Activated naive CD4-positive, alpha-beta T cell treated with Interleukin-2 at 50 U/mL for 16 hours (primary cell): ENCODE results near the gene TSHR.
"Not testable (repeated sequence)": the region's sequence is repeated elsewhere in the genome, so short reads cannot be mapped to it uniquely, and the experiment has no call there.

Experiments
- DNase-seq: peaks from one replicate; pipeline ENCODE4 v3.0.0-alpha.2; 2020

Gene TSHR

DNA sequence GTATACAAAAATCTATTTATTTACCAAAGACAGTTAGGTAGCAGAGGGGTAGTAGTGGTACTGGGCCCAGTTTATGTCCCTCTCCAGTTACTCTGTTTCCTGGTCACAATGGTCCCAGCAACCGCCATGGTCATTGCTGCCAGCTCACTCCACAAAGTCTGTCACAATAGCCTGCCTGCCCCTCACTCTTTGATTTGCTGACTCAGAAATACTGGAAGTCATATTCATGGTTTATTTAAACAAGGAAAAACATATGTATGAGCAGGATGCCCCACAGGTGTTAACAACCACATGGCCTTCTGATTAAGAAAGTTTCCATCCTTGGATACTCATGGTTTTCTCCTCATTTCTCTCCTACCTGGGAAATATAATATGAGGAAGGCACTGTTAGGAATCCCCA, 49.2 kb downstream of the TSHR start:
- no peak for DNase-seq

DNA sequence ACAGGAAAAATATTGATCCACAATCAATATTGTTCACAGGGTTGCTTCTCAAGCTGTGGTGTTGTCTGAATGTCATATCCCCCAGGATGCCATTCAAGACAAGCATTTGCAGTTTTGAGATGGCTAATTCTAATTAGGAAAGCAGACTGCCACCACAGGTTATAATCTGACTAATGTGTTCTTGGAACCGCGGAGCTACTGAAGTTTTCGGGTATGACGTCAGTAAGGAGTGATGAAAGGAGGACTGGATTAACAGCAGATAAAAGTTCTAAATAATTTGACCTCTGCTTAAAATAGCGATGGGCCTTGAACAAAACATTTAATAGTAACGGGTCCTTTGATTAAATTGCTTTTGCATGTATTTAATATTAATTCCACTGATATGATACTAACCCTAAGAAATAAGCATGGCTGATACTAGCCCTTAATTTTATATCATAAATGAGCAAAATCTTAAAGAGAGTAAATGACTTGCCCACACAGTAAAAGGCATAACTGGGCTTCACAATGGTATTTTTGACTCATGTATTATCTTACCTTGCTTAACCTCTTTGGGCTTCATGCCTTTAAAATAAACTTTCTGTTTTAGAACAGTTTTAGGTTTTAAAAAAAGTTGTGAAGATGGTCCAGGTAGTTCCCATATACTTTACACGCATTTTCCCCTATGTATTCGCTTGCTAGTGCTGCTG, 50.3 kb downstream of the TSHR start:
- DNase-seq: no peak

DNA sequence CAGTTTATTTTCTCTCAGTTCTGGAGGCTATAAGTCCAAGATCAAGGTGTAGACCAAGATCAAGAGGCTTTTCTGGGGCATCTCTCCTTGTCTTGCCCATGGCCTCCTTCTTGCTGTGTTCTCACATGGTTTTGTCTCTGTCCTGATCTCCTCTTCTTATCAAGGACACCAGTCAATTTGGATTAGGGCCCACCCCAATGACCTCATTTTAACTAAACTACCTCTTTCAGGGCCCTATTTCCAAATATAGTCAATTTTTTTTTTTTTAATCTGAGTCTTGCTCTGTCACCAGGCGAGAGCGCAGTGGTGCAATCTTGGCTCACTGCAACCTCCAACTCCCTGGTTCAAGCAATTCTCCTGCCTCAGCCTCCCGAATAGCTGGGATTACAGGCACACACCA, 50.8 kb downstream of the TSHR start:
- no peak for DNase-seq

DNA sequence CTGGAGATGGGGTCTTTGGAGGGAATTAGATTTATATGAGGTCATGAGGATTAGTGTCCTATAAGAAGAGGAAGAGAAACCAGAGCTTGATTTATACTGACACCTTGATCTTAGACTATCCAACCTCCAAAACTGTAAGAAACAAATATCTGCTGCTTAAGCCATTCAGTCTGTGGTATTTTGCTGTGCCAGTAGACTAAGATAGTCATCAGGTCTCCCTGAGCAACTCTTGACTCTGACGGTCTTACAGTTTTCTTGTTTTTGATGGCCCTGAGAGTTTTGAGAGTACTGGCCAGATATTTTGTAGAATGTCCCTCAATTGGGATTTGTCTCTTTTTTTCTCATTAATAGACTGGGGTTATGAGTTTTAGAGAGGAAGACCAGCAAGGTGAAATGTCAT, 51.7 kb downstream of the TSHR start:
- DNase-seq: no peak

DNA sequence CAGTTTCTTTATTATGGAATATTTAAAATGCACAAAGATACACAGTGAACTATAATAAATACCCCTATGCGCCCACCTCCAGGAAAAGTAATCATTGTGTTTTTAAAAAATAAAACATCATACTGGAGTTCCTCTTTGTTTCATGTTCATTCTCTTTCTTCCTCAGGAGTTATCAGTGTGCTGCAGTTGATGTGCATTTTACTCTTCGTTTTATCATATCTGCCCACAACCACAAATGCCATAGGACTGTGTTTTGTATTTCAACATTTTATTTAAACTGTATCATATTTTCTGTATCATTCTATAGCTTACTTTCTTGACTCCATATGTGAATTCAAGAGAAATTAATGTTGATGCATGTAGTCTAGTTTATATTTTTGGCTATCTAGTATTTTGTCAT, 53.9 kb downstream of the TSHR start:
- DNase-seq: no peak

DNA sequence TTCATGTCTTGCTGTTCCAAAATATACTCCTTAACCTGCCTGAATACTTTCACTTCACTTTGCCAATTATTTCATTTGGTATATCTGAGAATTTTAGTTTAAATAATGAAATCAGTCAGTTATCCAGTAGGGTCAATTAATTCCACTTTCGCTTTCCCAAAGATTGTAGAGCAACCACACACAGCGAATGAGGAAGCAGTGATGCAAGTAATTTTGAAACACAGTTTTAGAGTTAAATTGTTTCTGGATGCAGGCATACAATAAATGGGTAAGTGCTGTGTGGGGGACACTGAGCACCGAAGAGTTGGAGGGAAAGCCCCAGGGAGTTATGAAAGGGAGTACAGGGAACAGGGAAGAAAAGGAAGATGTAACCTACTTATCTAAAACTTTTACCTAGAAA, 62.8 kb downstream of the TSHR start:
- no peak for DNase-seq

DNA sequence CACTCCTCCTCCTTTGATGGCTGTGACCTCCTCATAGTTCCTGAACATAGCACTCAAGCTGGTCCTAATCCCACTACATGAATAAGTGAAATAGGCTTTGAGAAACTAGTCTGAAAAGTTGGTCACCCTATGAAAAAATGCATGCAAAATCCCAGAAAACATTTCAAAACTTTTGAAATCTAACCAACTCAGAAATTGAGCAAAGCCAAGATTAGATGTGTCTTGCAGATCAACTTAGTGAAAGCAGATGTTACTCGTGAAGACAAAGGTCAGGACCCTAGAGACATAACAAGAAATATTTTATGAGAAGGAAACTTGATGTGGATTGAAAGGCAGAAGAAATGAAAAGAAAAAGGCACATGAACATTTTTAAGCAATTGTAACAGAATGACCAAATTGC, 63.3 kb downstream of the TSHR start:
- no peak for DNase-seq

DNA sequence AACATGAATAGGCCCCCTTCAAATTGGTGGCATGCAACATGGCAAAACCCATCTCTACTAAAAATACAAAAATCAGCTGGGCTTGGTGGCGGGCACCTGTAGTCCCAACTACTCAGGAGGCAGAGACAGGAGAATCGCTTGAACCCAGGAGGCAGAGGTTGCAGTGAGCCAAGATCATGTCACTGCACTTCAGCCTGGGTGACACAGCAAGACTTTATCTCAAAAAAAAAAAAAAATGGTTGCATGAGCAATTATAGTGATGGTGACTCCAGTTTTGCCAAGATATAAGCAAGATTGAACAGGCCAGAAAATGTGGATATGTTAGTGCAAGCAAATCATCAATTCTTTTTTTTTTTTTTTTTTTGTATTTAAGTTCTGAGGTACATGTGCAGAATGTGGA, 63.7 kb downstream of the TSHR start:
- not testable (repeated sequence) for DNase-seq

DNA sequence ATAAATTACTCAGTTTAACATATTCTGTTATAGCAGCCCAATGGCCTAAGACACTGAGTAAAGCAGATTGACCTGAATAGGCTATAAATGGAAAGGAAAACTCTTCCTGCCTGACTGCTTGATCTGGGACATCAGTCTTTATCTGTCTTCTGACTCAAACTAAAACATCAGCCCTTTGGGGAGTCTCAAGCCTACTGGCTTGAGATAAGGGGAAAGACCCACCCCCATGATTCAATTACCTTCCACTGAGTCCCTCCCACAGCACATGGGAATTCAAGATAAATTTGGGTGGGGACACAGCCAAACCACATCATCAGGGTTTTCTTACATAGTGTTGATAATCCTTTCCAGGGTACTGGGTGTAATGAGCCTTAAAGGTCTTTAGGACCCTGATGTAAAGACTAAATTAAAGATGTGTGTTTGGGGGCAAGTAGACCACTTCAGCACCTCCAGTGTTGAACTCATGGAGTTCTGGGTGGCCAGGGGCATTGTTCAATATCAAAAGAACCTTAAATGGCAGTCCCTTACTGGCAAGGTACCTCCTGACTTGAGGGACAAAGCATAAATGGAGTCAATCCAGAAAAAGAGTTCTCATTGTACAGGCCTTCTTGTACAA, 67.8 kb downstream of the TSHR start:
- no peak for DNase-seq

DNA sequence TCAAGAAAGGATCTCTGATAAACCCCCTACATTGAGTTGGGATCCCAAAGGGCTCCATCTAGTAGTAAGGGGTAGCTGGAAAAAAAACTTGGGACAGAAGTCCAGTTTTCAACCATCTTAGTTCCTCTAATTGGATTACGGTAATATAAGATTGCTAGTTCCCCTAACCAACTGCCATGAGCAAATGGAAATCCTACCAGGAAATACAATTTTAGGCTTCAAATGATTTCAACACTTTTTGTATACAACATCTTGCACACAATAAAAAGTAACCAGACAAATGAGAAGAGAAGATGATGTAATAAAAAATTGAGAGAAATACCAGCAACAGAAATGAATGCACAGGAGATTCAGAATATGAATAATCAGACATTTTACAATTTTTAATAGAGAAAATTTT, 73.0 kb downstream of the TSHR start:
- DNase-seq: no peak

DNA sequence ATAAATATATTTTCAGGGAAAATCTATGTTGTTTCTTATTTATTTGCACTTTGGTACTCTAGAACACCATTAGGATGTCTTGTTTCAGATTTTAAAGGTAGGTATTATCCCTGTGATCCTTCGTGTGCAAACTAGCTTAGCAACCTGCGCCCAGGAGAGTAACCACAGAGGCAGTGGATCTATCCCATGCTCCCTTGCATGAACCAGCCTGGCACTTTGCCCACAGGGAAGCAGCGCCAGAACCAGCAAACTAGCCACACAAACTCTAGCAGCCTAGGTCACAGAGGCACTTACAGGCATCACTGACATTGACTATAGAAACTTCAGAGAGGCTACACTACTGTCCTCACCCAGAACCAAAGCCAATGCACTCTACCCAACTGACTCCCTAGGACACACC, 76.1 kb downstream of the TSHR start:
- no peak for DNase-seq

DNA sequence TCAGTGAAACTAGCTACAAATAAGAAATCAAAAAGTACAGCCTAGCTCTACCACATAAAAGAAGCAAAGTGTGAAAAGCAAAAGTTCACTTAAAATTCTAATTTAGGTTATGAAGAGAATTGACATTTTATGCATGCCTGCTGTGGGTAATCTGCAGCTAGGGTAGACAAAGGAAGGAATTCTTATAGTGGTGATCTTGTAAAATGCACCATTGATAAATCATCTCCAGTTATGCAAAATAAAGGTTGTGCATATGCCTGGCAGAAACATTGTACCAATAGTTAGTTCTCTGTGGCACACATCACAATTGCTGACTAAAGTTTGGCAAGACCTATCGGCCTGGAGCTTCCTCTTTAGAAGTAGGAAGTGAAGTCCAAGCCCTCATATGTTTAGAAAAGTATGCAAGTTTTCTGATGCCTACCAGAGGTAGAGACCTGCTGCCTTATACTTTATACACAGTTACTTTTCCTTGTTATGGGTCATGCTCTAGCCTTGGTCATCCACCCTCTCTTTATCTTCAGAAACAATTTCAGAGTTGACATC, 78.3 kb downstream of the TSHR start:
- DNase-seq: no peak

DNA sequence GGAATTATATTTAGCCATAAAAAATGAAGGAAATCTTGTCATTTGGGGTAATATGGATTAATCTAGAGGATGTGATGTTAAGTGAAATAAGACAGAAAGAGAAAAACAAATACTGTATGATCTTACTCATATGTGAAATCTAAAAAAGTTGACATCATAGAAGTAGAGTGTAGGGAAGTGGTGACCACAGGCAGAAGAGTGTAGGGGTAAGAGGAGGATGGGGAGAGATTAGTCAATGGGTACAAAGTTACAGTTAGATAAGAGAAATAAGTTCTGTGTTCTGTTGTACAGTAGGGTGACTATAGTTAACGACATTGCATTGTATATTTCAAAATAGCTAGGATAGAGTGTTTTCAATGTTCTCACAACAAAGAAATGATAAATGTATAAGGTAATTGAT, 87.0 kb downstream of the TSHR start:
- DNase-seq: no peak

DNA sequence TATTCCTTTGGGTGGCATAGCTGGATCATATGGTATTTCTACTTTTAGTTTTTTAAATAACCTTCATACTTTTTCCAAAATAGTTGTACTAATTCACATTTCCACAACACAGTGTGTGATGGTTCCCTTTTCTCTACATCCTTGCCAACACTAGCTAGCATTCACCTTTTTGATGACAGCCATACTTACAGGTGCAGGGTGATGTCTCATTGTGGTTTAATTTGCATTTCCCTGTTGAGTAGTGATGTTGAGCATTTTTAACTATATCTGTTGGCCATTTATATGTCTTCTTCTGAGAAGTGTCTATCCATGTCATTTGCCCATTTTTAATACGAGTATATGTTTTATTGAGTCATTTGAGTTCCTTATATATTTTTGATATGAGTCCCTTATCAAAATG, 96.1 kb downstream of the TSHR start:
- DNase-seq: no peak

DNA sequence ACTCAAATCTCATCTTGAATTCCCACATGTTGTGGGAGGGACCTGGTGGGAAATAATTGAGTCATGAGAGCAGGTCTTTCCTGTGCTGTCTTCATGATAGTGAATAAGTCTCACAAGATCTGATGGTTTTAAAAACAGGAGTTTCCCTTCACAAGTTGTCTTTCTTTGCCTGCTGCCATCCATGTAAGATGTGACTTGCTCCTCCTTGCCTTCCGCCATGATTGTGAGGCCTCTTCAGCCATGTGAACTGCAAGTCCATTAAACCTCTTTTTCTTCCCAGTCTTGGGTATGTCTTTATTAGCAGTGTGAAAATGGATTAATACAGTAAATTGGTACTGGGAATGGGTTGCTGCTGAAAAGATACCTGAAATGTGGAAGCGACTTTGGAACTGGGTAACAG, 98.6 kb downstream of the TSHR start:
- DNase-seq: not testable (repeated sequence)

DNA sequence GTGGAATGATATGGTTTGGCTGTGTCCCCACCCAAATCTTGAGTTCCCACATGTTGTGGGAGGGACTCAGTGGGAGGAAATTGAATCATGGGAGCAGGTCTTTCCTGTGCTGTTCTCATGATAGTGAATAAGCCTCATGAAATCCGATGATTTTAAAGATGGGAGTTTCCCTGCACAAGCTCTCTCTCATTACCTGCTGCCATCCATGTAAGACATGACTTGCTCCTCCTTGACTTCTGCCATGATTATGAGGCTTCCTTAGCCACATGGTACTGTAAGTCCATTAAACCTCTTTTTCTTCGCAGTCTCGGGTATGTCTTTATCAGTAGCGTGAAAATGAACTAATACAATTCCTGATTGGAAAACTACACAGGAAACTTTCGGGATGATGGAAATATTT, 100.5 kb downstream of the TSHR start:
- no peak for DNase-seq

DNA sequence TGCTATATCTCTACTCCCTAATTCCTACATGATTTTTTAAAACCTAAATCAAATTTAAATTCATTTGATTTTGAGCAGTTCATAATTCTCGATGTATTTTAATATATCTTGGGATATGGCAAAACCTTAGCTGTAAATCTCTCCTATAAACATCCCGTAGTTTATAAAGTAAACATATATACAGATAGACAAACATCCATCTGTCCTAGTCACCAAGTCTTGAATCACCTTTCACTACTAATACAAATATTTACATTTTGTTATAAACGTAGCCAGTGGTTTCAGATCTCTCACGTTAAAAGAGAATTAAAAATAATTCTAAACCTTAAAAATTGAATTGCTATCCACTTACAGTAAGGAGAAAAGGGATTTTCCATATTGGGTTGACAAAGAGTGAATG, 107.0 kb downstream of the TSHR start:
- no peak for DNase-seq

DNA sequence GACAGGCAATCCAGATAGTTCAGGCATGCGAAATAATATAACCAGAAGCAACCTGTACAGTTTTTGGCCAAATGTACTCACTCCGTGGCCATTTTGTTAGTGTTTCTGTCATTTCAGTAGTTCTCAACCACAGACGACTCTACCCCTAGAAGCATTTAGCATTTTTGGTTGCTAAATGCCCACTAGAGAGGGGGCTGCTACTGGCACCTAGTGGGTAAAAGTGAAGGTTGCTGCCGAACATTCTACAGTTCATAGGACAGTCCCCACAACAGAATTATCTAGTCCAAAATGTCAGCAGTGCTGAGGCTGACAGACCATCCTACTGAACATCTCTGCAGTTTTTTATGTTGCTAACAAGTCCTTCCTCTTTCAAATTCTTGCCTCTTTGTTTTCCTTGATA, 107.4 kb downstream of the TSHR start:
- no peak for DNase-seq

DNA sequence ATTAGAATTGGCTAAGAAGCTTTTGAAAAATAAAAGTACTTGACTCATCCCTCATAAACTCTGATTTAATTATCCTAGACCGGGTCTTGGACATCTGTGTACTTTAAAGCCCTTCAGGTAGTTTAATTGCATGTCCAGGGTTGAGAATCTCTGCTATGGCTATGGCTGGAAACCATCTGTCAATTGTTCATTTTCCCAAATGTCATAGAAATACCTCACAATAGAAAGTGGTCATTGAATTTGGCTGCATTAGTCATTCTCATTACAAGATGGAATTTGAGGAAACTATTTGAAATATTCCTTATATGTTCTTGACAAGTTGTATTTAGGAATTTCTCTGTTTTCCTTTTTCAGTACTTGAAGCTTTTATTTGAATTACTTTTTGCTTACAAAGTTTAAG, 111.3 kb downstream of the TSHR start:
- DNase-seq: no peak

DNA sequence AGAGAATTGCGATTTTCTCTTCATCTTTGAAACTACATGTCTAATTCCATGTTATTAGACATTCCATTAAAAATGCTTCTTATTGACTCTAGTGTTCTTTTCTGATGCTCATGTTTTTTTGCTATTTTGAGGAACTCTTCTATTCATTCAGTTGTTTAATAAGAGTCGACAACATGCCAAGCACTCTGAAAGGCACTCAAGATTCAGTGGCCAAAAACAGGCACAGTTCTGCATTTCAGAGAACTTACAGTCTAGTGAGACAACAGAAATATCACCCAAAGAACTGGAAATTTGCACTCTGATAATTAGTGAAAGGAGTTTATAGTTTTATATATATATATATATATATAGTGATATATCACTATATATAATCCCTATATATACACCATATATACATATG, 111.7 kb downstream of the TSHR start:
- no peak for DNase-seq

DNA sequence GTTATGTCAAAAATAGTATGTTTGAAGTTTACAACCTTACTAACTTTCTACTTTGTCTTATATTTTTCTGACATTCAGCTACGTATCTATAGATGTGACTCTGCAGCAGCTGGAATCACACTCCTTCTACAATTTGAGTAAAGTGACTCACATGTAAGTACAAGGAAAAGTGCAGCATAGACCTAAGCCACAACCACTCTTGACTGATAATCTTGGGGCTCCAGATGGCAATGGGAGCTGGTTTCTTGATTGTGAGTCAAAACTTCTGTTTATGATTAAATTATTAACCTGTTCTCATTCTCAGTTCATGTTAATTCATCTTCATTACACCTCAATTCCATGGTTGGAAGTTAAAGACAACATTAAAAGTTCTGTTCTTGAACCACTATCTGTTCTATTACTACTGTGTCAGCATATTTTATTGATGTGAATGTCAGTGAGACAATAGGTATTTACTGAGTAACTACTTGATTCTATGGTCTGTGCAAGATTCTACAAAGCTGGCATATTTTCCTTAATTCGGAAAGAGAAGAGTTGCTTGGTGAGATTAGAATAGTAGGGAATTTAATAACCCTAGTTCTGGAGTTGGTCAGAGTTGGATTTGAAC, 112.9 kb downstream of the TSHR start:
- no peak for DNase-seq

DNA sequence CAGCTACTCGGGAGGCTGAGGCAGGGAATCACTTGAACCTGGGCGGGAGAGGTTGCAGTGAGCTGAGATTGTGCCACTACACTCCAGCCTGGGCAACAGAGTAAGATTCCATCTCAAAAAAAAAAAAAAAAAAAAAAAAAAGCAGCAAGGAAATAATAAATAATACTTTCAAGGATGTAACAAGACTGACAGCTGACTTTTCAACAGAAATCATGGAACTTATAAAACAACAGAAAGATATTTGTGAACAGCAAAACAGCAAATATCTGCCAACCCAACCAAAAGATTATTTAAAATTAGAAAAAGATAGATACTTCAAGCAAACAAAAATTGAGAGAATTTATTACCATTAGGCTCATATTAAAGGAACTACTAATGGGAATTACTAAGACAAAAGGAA, 115.1 kb downstream of the TSHR start:
- no peak for DNase-seq

DNA sequence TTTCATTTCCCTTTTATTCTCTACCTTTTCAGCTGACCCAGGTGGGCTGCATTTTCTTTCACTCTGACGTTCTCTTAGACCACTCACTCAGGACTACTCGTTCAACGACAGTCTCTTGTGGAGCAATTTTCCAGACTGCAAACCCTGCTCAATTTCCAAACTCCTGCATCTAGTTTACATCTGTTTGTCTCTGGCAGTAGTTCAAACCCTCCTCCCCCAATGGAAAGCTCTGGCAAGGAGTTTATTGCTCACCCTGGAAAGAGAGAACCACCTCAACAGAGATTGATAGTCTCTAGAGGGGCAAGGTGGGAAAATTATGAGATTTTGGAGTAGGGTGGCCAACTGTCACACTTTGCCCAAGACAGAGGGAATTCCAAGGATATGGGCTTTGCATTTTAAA, 130.2 kb downstream of the TSHR start:
- no peak for DNase-seq

DNA sequence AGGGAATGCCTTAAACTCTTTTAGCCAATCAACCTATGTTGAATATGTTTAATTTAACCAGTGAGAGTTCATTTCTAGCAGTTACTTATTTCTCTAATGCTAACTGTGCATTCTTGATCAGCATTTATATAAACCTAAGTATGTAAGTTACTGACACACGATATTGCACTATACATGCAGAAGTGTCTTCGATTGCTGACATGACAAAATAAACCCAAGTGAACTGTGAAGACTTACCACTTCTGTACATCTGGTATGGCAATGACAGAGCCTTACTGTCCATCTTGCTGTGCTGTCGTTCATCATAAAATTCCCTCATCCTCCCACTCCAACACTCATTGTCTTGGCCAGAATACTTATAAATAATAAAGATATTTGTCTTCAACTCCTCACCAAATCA, 131.8 kb downstream of the TSHR start:
- DNase-seq: no peak

DNA sequence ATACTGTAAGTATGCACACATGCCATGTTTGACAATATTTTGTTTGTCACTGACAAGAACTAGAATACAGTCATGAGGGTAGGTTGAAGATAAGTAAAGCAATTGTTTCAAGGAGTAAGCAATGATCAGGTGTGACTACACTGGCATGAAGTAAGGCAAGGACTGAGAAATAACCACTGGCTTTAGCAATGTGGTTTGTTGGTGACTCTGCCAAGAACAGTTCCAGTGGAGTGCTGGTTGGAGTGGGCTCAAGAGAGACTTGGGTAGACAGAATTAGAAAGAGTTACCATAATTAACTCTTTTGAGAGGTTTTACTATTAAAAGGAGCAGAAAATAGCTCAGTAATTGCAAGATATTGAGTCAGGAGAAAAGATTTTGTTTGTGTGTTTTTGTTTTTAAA, 135.7 kb downstream of the TSHR start:
- DNase-seq: no peak
